KOPT-K1 (cell line): ENCODE results near the gene TRIB2.

ENCODE experiments used
- H3K27ac ChIP-seq: fragments of 200-600 bp; sonication (generic); 2 replicates; pipeline ENCODE4 v1.5.1; 2016; ENCODE audit warnings: antibody characterized with exemption, mild to moderate bottlenecking, low read depth, low read length; ENCODE audit not compliant: poor library complexity, severe bottlenecking
- H3K36me3 ChIP-seq: fragments of 200-600 bp; sonication (generic); 2 replicates; pipeline ENCODE4 v1.5.1; 2017; ENCODE audit warnings: antibody characterized with exemption, mild to moderate bottlenecking, low read length, moderate library complexity; ENCODE audit not compliant: insufficient read depth
- H3K9me3 ChIP-seq: fragments of 200-600 bp; sonication (generic); 2 replicates; pipeline ENCODE4 v1.5.1; 2017; ENCODE audit warnings: antibody characterized with exemption, low read length, mild to moderate bottlenecking; ENCODE audit not compliant: insufficient read depth, poor library complexity, severe bottlenecking

The TRIB2 gene

GRCh38 chr2:12764849-12765605 lies 48.3 kb downstream of the TRIB2 start:
- Histone ChIP-seq H3K36me3 (no peaks in the 10 kb centered on the region), H3K27ac (no peak overlapping the region)

GRCh38 chr2:12766421-12766879 lies 49.7 kb downstream of the TRIB2 start:
- no peaks in the 10 kb centered on the region for H3K36me3 ChIP-seq
- no peak overlapping the region for H3K27ac ChIP-seq
- peaks cover 6% of the 10 kb centered on the region for H3K9me3 ChIP-seq

More at GRCh38 chr2:12764849-12765605, 48.3 kb downstream of the TRIB2 start:
- H3K9me3 ChIP-seq: peaks cover 6% of the 10 kb centered on the region

DNA sequence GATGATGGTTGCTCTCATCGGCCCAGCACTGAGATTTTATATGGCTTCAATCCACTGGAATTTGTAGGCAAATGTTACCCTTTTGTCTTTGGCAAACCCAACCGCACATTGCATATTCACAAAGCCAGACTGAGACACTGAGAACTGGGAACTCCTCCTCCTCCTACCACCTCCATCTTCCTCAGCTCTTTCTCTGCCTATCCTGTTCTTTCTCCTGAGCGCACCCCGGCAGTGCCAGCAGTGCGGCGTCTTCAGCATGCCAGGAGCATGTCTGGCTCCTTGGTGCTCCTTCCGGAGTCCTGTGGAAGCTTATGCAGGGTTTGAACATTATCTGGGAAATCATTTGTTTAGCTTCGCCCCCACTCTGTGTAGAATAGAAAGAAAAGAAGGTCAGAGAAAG lies 50.8 kb downstream of the TRIB2 start:
- Histone ChIP-seq H3K36me3 (no peaks in the 10 kb centered on the region), H3K27ac (no peak overlapping the region), H3K9me3 (peaks cover 6% of the 10 kb centered on the region)

DNA sequence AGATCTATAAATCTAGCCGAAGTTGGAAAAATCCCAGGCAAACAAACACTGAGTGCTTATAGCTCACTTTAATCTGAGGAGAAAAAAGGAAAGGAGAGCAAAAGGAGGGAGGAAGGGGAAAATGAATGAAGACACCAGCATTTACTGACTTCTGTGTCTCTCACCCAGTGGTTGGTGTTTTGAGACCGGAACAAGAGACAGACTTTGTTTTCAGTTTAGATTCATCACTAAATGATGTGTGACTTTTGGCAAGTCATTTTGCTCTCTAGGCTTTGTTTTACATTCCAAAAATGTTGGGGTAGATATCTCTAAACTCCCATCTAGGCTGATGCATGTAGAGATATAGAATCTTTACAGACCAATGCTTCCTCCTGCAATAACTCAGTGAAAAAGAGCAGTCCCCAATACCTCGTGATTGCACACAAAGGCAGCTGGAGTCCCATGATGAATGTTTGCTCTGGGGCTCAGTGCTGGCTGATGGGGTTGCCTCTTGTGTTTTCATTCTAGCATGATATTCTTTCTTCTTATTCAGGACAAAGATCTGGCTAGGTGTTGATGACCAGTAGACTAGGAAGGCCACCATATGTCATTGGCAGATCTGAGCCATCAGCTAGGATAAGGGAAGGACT lies 51.4 kb downstream of the TRIB2 start:
- peaks cover 6% of the 10 kb centered on the region for H3K9me3 ChIP-seq
- H3K36me3 ChIP-seq: no peaks in the 10 kb centered on the region
- no peak overlapping the region for H3K27ac ChIP-seq

DNA sequence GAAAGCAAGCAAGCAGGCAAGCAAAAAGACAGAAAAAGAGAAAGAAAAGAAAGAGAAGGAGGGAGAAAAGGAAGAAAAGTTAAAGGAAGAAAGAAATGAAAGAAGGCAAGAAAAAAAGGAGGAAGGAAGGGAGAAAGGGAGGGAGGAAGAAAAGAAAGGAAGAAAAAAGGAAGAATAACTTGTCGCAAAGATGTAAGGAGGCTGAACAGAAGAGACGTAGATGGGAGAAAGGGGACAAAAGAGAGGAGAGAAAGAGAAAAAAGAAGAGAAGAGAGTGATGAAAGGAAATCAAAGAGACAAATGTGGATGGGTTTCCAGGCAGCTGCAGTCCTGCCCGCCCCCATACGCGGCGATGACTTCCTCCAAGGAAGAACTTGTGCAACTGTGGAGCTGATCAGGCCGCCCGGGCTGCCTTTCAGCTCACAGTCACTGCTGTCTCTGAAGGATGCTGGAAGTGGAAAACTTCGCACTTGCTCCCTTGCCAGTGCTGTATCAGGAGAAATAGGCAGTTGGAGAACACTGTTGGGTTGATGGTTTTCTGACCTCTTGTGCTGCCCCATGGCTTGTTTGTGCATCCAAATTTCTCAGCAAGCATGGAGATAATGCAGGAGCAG lies 52.9 kb downstream of the TRIB2 start:
- H3K36me3 ChIP-seq: no peaks in the 10 kb centered on the region
- no peaks in the 10 kb centered on the region for H3K9me3 ChIP-seq

DNA sequence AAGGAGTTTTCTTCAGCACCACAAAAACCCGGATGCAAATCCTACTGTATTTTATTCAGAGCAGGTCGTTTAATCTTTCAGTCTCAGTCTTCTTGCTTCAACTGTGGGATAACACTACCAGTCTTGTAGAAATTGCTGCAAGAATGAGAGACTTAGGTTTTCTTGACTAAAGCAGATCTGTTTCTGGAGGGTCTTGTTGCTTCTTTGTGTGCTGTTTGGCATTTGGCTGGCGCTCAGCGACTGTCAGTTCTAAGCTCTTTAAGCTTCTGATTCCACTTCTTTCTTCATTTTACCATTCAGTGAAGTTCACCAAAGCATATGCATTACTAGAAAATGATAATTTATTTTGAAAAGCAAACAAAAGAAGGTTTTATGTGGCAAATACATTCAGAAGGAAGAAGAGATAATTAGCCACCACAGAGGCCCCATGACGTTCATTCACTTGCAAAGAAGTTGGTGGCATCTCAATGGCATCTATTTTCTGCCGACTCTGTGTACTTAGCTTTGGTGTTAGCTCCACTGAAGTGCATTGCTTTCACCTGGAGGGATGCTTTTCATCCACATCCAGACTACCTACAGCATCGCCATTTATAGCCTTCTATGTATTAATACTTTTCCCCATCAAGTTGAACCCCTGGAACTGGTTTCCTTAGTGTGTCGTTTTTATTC lies 53.7 kb downstream of the TRIB2 start:
- H3K36me3 ChIP-seq: no peaks in the 10 kb centered on the region
- no peak overlapping the region for H3K27ac ChIP-seq
- no peaks in the 10 kb centered on the region for H3K9me3 ChIP-seq

More for the DNA sequence above, 52.9 kb downstream of the TRIB2 start:
- no peak overlapping the region for H3K27ac ChIP-seq

GRCh38 chr2:12771154-12771553 lies 54.4 kb downstream of the TRIB2 start:
- Histone ChIP-seq H3K9me3 (no peaks in the 10 kb centered on the region), H3K36me3 (no peaks in the 10 kb centered on the region), H3K27ac (no peak overlapping the region)

DNA sequence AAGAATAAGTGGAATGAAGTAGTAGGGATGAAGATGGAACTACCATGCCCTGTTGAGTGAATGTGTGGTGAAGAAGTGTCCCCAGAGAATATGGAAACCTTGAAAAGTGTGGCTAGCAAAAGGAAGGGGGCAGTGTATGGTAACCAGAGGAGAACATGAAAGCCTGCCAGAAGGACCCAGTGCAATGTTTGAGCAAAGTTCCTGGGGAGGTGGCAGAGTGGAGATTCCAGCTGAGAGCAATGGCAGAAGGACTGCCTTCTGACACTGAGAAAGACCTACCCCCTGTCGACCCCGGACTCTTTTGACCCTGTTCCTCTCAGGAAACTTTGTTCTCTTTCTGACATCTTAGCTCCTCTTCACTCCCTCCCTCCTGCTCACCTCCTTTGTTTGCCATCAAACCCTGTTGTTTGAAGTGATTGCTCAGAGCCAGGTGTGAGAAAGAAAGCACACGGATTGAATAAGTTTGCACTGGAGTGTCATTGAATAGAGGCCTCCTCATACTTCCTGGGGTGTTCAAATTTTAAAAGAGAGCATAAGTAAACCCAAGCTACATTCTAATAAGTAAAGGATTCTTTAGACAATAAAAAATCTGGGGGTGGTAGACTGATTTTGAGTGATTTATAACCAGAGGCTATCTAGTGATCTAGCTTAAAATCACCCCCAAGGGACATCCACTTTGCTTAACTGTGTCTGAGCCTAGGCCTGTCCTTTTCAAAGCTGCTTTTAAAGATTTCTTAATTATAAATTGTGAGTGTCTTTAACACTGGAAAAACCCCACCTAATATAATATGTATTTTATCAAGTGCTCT lies 57.1 kb downstream of the TRIB2 start:
- Histone ChIP-seq H3K9me3 (no peaks in the 10 kb centered on the region), H3K27ac (no peak overlapping the region), H3K36me3 (no peaks in the 10 kb centered on the region)

GRCh38 chr2:12774395-12774727 lies 57.6 kb downstream of the TRIB2 start:
- Histone ChIP-seq H3K36me3 (no peaks in the 10 kb centered on the region), H3K9me3 (no peaks in the 10 kb centered on the region), H3K27ac (no peak overlapping the region)

GRCh38 chr2:12776521-12776961 lies 59.8 kb downstream of the TRIB2 start:
- Histone ChIP-seq H3K9me3 (no peaks in the 10 kb centered on the region), H3K36me3 (no peaks in the 10 kb centered on the region), H3K27ac (no peak overlapping the region)

GRCh38 chr2:12778369-12778768 lies 61.6 kb downstream of the TRIB2 start:
- Histone ChIP-seq H3K27ac (no peak overlapping the region), H3K9me3 (no peaks in the 10 kb centered on the region), H3K36me3 (no peaks in the 10 kb centered on the region)

DNA sequence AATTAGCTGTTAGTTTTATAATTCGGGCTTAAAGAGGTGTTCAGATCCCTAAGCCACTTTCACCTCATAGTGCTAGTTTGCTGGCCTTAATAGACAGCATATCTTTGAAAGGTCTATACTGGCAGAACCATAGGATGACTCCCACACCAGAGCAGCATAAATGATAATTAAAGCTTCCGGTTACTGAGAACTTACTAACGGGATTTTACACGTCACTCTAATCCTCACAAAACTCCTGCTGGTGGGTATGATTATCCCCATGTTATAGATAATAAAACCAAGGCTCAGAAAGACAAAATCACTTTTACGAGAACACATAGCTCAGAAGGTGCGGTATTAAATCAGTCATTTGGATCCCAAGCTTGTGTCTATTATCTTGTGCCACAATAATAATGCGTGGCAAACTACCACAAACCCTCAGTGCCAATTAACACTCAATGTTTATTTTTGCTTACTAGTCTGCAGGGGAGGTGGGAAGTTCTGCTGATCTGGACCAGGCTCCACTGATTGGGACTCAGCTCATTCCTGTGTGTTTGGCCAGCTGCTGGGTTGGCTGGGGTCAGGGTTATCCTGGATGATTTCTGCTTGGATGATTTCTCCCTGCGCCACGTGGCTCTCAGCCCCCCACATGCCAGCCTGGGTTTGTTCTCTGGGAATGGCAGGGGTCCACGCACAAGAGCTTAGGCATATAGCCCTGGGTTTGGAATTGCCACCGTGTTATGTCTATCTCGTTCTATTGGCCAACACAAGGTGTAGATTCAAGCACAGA lies 62.3 kb downstream of the TRIB2 start:
- no peaks in the 10 kb centered on the region for H3K36me3 ChIP-seq
- H3K9me3 ChIP-seq: no peaks in the 10 kb centered on the region
- no peak overlapping the region for H3K27ac ChIP-seq

- peaks cover 10% of the 10 kb centered on the region for H3K9me3 ChIP-seq
These were observed 64.6 kb downstream of the TRIB2 start for GRCh38 chr2:12781329-12781728.

More at GRCh38 chr2:12781329-12781728, 64.6 kb downstream of the TRIB2 start:
- H3K27ac ChIP-seq: no peak overlapping the region
- H3K36me3 ChIP-seq: no peaks in the 10 kb centered on the region
